HG03095 (cell line): Measurements from ENCODE around the gene FHAD1.

Experiments
- ATAC-seq: cut with Tn5 transposase; IDR thresholded peaks from one replicate; pipeline ENCODE4 v1.9.1; 2021; ENCODE audit warnings: moderate library complexity; ENCODE audit not compliant: unreplicated experiment

The FHAD1 gene

GRCh38 chr1:15245593-15246360 lies 1.2 kb upstream of the FHAD1 start:
- ATAC-seq, result no peak

GRCh38 chr1:15248216-15248615 lies 1.2 kb downstream of the FHAD1 start:
- ATAC-seq, result no peak

- ATAC-seq, result no peak
Observed at GRCh38 chr1:15249081-15249480, 2.1 kb downstream of the FHAD1 start.

GRCh38 chr1:15251857-15252835 lies 5.1 kb downstream of the FHAD1 start:
- no peak for ATAC-seq

GRCh38 chr1:15254559-15254958 lies 7.5 kb downstream of the FHAD1 start:
- ATAC-seq, result no peak

- ATAC-seq, result no peak
Observed at GRCh38 chr1:15255582-15256149, 8.6 kb downstream of the FHAD1 start.

GRCh38 chr1:15256584-15256983 lies 9.6 kb downstream of the FHAD1 start:
- no peak for ATAC-seq

GRCh38 chr1:15257309-15257708 lies 10.3 kb downstream of the FHAD1 start:
- no peak for ATAC-seq

GRCh38 chr1:15258833-15259621 lies 12.0 kb downstream of the FHAD1 start:
- ATAC-seq, result no peak

- no peak for ATAC-seq
Observed at GRCh38 chr1:15259622-15260007, 12.6 kb downstream of the FHAD1 start.

- ATAC-seq, result no peak
Observed at GRCh38 chr1:15260418-15261154, 13.6 kb downstream of the FHAD1 start.

- ATAC-seq, result no peak
Observed at GRCh38 chr1:15261155-15262002, 14.4 kb downstream of the FHAD1 start.

GRCh38 chr1:15262003-15262377 lies 15.0 kb downstream of the FHAD1 start:
- no peak for ATAC-seq

GRCh38 chr1:15262706-15263105 lies 15.7 kb downstream of the FHAD1 start:
- ATAC-seq, result no peak

- no peak for ATAC-seq
Observed at GRCh38 chr1:15264769-15265168, 17.7 kb downstream of the FHAD1 start.

- no peak for ATAC-seq
Observed at GRCh38 chr1:15271196-15271595, 24.2 kb downstream of the FHAD1 start.

- ATAC-seq, result no peak
Observed at GRCh38 chr1:15272009-15272781, 25.2 kb downstream of the FHAD1 start.

GRCh38 chr1:15272782-15273127 lies 25.7 kb downstream of the FHAD1 start:
- no peak for ATAC-seq

- no peak for ATAC-seq
Observed at GRCh38 chr1:15273274-15273673, 26.3 kb downstream of the FHAD1 start.
